Head of caudate nucleus (tissue), 42 donors: ENCODE data around the gene P3H4.
"Not testable (repeated sequence)": the region's sequence is repeated elsewhere in the genome, so short reads cannot be mapped to it uniquely, and the experiment has no call there.

Experiments
- DNase-seq, 42 donors: peaks; one replicate each; pipeline versions ENCODE4 v3.0.0 to v3.0.0-alpha.2; 2020 to 2021; ENCODE audit warnings: mixed read lengths in 7 of 42
- intact Hi-C: fragments of 100-400 bp; cut with DNase I; formaldehyde crosslinking; loops from one replicate; pipeline ENCODE4 v1.15.0; 2022

The P3H4 gene

GRCh38 chr17:41811549-41812380, at the start of gene P3H4:
Gene P3H4, minus strand, starts transcription at chr17:41811949. Its CDS starts 34 bp downstream, at chr17:41811915.
- intact Hi-C loops: no loop called here
- peak; percentile 52 to 90 (median 81) for DNase-seq

GRCh38 chr17:41860254-41860931, 48.6 kb upstream of the P3H4 start:
- intact Hi-C loops: loop anchor here (10.0 kb wide), 1 partner anchor 54 kb away; the partner anchor contains the start of gene ACLY

GRCh38 chr17:41851382-41851781, 39.6 kb upstream of the P3H4 start:
- intact Hi-C loops, DNase-seq: not testable (repeated sequence)

More at GRCh38 chr17:41860254-41860931, 48.6 kb upstream of the P3H4 start:
- no peak for DNase-seq

GRCh38 chr17:41849251-41849990, 37.7 kb upstream of the P3H4 start:
- DNase-seq: no peak
- intact Hi-C loops: no loop called here

GRCh38 chr17:41848788-41849187, 37.0 kb upstream of the P3H4 start:
- DNase-seq: no peak
- intact Hi-C loops: no loop called here

- intact Hi-C loops: no loop called here
- no peak for DNase-seq
These were observed 33.2 kb upstream of the P3H4 start for GRCh38 chr17:41844971-41845370.

- DNase-seq: peak in 1 of 42 donors; percentile 1
- intact Hi-C loops: not testable (repeated sequence)
These were observed 29.0 kb upstream of the P3H4 start for GRCh38 chr17:41840781-41841180.

GRCh38 chr17:41839448-41839847, 27.7 kb upstream of the P3H4 start:
- intact Hi-C loops, DNase-seq: not testable (repeated sequence)

- peak in 1 of 42 donors; percentile 2 for DNase-seq
- intact Hi-C loops: no loop called here
These were observed 26.2 kb upstream of the P3H4 start, which contains the start of gene KLHL10 for GRCh38 chr17:41837761-41838538. Gene KLHL10, plus strand, starts transcription at chr17:41837825. Its CDS starts 108 bp downstream, at chr17:41837933.

GRCh38 chr17:41836550-41837196, 24.9 kb upstream of the P3H4 start:
- intact Hi-C loops: no loop called here

GRCh38 chr17:41835800-41836549, 24.2 kb upstream of the P3H4 start, which contains the start of gene NT5C3B:
Gene NT5C3B, minus strand, starts transcription at chr17:41836232. Its CDS starts 39 bp downstream, at chr17:41836193.
- intact Hi-C loops: no loop called here
- DNase-seq: peak in 40 of 42 donors; percentile 21 to 85 (median 68)

More at GRCh38 chr17:41836550-41837196, 24.9 kb upstream of the P3H4 start:
- DNase-seq: peak in 1 of 42 donors; percentile 24

- peak in 2 of 42 donors; percentile 13 to 17 for DNase-seq
- intact Hi-C loops: no loop called here
These were observed 23.6 kb upstream of the P3H4 start for GRCh38 chr17:41835214-41835799.

- DNase-seq: peak in 2 of 42 donors; percentile 8 to 10
- intact Hi-C loops: not testable (repeated sequence)
These were observed 18.2 kb upstream of the P3H4 start for GRCh38 chr17:41829961-41830360.

GRCh38 chr17:41825175-41825845, 13.6 kb upstream of the P3H4 start:
- intact Hi-C loops: no loop called here
- DNase-seq: peak in 1 of 42 donors; percentile 18

- no peak for DNase-seq
- intact Hi-C loops: no loop called here
These were observed 12.3 kb upstream of the P3H4 start for GRCh38 chr17:41824086-41824485.

- intact Hi-C loops: no loop called here
- no peak for DNase-seq
These were observed 11.8 kb upstream of the P3H4 start for GRCh38 chr17:41823580-41823979.
